Neural cell (in vitro differentiated cells): ENCODE measurements around the gene NDFIP2.

Experiments used
- EP300 ChIP-seq: fragments of 450-650 bp; conservative IDR thresholded peaks from 2 replicates; pipeline ENCODE4 v1.6.1; 2014; ENCODE audit warnings: antibody characterized with exemption, mild to moderate bottlenecking, moderate library complexity; ENCODE audit not compliant: poor library complexity, severe bottlenecking
- EZH2 ChIP-seq: fragments of 200-600, 300-800 bp; shearing (Covaris generic), sonication (generic); IDR thresholded peaks from 2 replicates; pipeline ENCODE4 v1.6.1; 2014; ENCODE audit warnings: antibody characterized with exemption, low read length, borderline replicate concordance, mild to moderate bottlenecking; ENCODE audit not compliant: insufficient read depth, poor library complexity, severe bottlenecking
- RAD21 ChIP-seq: fragments of 450-650 bp; conservative IDR thresholded peaks from 2 replicates; pipeline ENCODE4 v1.6.1; 2014; ENCODE audit warnings: antibody characterized with exemption, mild to moderate bottlenecking, moderate library complexity
- TF ChIP-seq, protein P1 (sequence below): fragments of 450-650 bp; IDR thresholded peaks from 2 replicates; pipeline ENCODE4 v1.5.1; 2014; ENCODE audit warnings: antibody characterized with exemption, mild to moderate bottlenecking, moderate library complexity; ENCODE audit not compliant: poor library complexity, severe bottlenecking
- TF ChIP-seq, protein P2 (sequence below): IDR thresholded peaks from 2 replicates; pipeline ENCODE4 v1.6.1; 2012; ENCODE audit warnings: borderline replicate concordance

DNA sequence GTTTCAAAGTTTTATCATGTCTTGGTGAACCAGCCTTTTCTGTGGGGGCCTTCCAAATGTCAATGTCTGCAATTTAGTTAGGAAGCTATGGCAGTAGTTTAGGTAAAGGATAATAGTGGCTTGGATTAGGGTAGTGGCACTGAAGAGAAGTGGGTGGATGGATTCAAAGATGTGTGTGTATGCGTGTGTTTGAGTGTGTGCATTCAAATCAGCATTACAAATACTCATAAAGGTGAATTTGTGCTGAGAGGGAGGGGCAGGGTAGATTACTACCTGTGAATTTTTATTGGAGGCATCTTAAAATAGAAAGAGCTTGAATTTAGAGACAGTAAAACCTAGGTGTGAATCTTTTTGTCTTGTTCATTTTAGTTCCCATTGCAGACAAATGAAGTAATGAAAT lies 16.9 kb downstream of the NDFIP2 start:
- TF ChIP-seq, protein P1, sequence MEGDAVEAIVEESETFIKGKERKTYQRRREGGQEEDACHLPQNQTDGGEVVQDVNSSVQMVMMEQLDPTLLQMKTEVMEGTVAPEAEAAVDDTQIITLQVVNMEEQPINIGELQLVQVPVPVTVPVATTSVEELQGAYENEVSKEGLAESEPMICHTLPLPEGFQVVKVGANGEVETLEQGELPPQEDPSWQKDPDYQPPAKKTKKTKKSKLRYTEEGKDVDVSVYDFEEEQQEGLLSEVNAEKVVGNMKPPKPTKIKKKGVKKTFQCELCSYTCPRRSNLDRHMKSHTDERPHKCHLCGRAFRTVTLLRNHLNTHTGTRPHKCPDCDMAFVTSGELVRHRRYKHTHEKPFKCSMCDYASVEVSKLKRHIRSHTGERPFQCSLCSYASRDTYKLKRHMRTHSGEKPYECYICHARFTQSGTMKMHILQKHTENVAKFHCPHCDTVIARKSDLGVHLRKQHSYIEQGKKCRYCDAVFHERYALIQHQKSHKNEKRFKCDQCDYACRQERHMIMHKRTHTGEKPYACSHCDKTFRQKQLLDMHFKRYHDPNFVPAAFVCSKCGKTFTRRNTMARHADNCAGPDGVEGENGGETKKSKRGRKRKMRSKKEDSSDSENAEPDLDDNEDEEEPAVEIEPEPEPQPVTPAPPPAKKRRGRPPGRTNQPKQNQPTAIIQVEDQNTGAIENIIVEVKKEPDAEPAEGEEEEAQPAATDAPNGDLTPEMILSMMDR: no peak
- TF ChIP-seq EZH2: no peak
- TF ChIP-seq RAD21: no peak
- no peak for TF ChIP-seq EP300
- TF ChIP-seq, protein P2, sequence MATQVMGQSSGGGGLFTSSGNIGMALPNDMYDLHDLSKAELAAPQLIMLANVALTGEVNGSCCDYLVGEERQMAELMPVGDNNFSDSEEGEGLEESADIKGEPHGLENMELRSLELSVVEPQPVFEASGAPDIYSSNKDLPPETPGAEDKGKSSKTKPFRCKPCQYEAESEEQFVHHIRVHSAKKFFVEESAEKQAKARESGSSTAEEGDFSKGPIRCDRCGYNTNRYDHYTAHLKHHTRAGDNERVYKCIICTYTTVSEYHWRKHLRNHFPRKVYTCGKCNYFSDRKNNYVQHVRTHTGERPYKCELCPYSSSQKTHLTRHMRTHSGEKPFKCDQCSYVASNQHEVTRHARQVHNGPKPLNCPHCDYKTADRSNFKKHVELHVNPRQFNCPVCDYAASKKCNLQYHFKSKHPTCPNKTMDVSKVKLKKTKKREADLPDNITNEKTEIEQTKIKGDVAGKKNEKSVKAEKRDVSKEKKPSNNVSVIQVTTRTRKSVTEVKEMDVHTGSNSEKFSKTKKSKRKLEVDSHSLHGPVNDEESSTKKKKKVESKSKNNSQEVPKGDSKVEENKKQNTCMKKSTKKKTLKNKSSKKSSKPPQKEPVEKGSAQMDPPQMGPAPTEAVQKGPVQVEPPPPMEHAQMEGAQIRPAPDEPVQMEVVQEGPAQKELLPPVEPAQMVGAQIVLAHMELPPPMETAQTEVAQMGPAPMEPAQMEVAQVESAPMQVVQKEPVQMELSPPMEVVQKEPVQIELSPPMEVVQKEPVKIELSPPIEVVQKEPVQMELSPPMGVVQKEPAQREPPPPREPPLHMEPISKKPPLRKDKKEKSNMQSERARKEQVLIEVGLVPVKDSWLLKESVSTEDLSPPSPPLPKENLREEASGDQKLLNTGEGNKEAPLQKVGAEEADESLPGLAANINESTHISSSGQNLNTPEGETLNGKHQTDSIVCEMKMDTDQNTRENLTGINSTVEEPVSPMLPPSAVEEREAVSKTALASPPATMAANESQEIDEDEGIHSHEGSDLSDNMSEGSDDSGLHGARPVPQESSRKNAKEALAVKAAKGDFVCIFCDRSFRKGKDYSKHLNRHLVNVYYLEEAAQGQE: no peak
